Esophagus squamous epithelium (tissue), 4 donors: Measurements from ENCODE around the gene COL9A2.

Experiments used
- POLR2A ChIP-seq, 4 donors: fragments of 450-650 bp; IDR thresholded peaks; one replicate each; pipeline ENCODE4 v1.6.1; 2017; ENCODE audit warnings: antibody characterized with exemption in 4 of 4, mild to moderate bottlenecking in 4 of 4, moderate library complexity in 3 of 4
- TF ChIP-seq, protein P1 (sequence below), 6 experiments: fragments of 450-650 bp in 4 of 6; fragments of 200-600 bp in 2 of 6; sonication (generic) in 2 of 6; IDR thresholded peaks; one replicate each; pipeline ENCODE4 v1.5.1; 2016 to 2019; ENCODE audit warnings: antibody characterized with exemption in 6 of 6, mild to moderate bottlenecking in 4 of 6, moderate library complexity in 4 of 6

DNA sequence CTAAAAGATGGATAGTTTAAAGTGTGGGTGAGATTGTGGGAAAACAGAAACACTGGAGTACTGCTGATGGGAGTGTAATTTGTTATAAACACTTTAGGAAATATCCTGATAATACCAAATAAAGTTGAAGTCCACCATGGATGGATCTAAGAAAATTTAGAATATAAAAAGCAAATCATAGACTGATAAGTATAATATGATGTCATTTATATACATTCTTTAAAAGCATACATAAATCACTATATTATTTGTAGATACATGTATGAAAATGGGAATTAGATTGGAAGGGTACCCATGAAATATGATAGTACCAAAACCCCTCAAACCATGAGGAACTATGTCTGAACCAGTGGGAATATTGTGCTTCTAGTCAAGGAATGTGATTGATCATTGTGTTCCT lies 51.2 kb downstream of the COL9A2 start:
- no peak for TF ChIP-seq POLR2A (IDR thresholded peaks at IDR 0.05)
- TF ChIP-seq, protein P1, sequence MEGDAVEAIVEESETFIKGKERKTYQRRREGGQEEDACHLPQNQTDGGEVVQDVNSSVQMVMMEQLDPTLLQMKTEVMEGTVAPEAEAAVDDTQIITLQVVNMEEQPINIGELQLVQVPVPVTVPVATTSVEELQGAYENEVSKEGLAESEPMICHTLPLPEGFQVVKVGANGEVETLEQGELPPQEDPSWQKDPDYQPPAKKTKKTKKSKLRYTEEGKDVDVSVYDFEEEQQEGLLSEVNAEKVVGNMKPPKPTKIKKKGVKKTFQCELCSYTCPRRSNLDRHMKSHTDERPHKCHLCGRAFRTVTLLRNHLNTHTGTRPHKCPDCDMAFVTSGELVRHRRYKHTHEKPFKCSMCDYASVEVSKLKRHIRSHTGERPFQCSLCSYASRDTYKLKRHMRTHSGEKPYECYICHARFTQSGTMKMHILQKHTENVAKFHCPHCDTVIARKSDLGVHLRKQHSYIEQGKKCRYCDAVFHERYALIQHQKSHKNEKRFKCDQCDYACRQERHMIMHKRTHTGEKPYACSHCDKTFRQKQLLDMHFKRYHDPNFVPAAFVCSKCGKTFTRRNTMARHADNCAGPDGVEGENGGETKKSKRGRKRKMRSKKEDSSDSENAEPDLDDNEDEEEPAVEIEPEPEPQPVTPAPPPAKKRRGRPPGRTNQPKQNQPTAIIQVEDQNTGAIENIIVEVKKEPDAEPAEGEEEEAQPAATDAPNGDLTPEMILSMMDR (IDR thresholded peaks at IDR 0.05) = no peak
